Spleen (tissue), 11 donors: ENCODE data around the gene CCDC170. TPM values are rescaled to one million over a fixed set of nuclear protein-coding genes. Genes with fewer than 3 reads are reported as not detected.

Experiments
- DNase-seq: peaks from one replicate; pipeline ENCODE4 v3.0.0-alpha.2; 2020
- H3K27ac ChIP-seq, 8 donors: fragments of 200-600 bp; sonication (generic) in 7 of 8; 1 replicate in 4 of 8; 2 replicates in 4 of 8; pipeline versions ENCODE4 v1.5.0 to v1.8.0; 2016 to 2021; ENCODE audit warnings: inconsistent platforms in 4 of 8, mild to moderate bottlenecking in 4 of 8, moderate library complexity in 1 of 8
- H3K27me3 ChIP-seq, 7 donors: fragments of 200-600 bp; sonication (generic) in 6 of 7; replicated peaks in 1 of 7; 1 replicate in 4 of 7; 2 replicates in 3 of 7; pipeline versions ENCODE4 v1.5.0 to v1.8.0; 2016 to 2021; ENCODE audit warnings: inconsistent platforms in 3 of 7, mild to moderate bottlenecking in 1 of 7
- H3K36me3 ChIP-seq, 6 donors: fragments of 200-600 bp; sonication (generic) in 5 of 6; 1 replicate in 4 of 6; 2 replicates in 2 of 6; pipeline versions ENCODE4 v1.5.0 to v1.8.0; 2016 to 2021; ENCODE audit warnings: inconsistent platforms in 2 of 6
- H3K4me1 ChIP-seq, 6 donors: fragments of 200-600 bp; sonication (generic) in 5 of 6; 1 replicate in 3 of 6; 2 replicates in 3 of 6; pipeline versions ENCODE4 v1.5.0 to v1.8.0; 2016 to 2021; ENCODE audit warnings: inconsistent platforms in 3 of 6
- H3K4me3 ChIP-seq, 8 donors: fragments of 200-600 bp; sonication (generic) in 7 of 8; 1 replicate in 4 of 8; 2 replicates in 4 of 8; pipeline versions ENCODE4 v1.5.0 to v1.8.0; 2016 to 2021; ENCODE audit warnings: inconsistent platforms in 4 of 8, mild to moderate bottlenecking in 4 of 8, moderate library complexity in 2 of 8
- H3K9me3 ChIP-seq, 8 donors: fragments of 200-600 bp; sonication (generic) in 7 of 8; 1 replicate in 4 of 8; 2 replicates in 4 of 8; pipeline versions ENCODE4 v1.5.0 to v1.8.0; 2016 to 2021; ENCODE audit warnings: inconsistent platforms in 4 of 8
- POLR2A ChIP-seq, 3 donors: fragments of 450-650 bp; IDR thresholded peaks; one replicate each; pipeline ENCODE4 v1.5.1; 2017; ENCODE audit warnings: antibody characterized with exemption in 3 of 3, mild to moderate bottlenecking in 1 of 3
- POLR2AphosphoS5 ChIP-seq, 3 donors: sonication (generic); formaldehyde crosslinking; IDR thresholded peaks; one replicate each; pipeline ENCODE4 v1.5.1; 2017; ENCODE audit warnings: antibody characterized with exemption in 3 of 3
- WGBS, 5 donors: extraction: QIAGEN DNeasy Blood & Tissue Kit in 3 of 5; methylation state at CpG; one replicate each; pipeline versions ENCODE4 v1.1.5 to v1.1.7; 2013 to 2018; 5-methylcytosine and 5-hydroxymethylcytosine counted together
- intact Hi-C: fragments of 100-400 bp; cut with DNase I; formaldehyde crosslinking; loops from one replicate; pipeline ENCODE4 v1.15.0; 2023; ENCODE audit warnings: low total_unique reads
- polyA plus RNA-seq, 3 donors: library from polyadenylated mRNA; stranded (reverse); fragments of 200-250 nt; gene quantifications; one replicate each; pipeline ENCODE4 v1.2.1, GENCODE V29; 2013
- total RNA-seq, 7 donors: library from RNA; depleted of rRNA in 3 of 7; stranded (reverse); fragments of >200 nt in 3 of 7; fragmentation: NEBNext Ultra II Directional in 4 of 7; extraction: Animal tissue kit (Norgen Biotek cat#: 25700) in 4 of 7; gene quantifications; one replicate each; pipeline versions ENCODE4 v1.1.0 to v1.2.1, GENCODE V29; 2016 to 2021
- TF ChIP-seq, protein P1 (sequence below), 11 experiments: fragments of 200-600 bp in 7 of 11; fragments of 450-650 bp in 4 of 11; sonication (generic) in 4 of 11; IDR thresholded peaks in 8 of 11; conservative IDR thresholded peaks in 3 of 11; 1 replicate in 7 of 11; 2 replicates in 4 of 11; pipeline versions ENCODE4 v1.4.0 to v1.8.0; 2016 to 2021; ENCODE audit warnings: antibody characterized with exemption in 11 of 11, inconsistent platforms in 4 of 11, mild to moderate bottlenecking in 1 of 11
- donor health status: healthy with polysubstance abuse.
- donor health status: DM: no; HTN: no; CAD: no; lungs with moderate emphysema.
- donor health status: DM: no; HTN: no; CAD: no.
- donor health status: Bipolar disorder and iron deficiency.
- donor health status: healthy.
- donor health status: DM: no; HTN: no; CAD: no.
- donor health status: DM: yes; HTN: yes; CAD: no.

The CCDC170 gene
- total and polyA plus RNA-seq, 10 donors, result 0.49 to 4.3 (median 2.2) TPM

DNA sequence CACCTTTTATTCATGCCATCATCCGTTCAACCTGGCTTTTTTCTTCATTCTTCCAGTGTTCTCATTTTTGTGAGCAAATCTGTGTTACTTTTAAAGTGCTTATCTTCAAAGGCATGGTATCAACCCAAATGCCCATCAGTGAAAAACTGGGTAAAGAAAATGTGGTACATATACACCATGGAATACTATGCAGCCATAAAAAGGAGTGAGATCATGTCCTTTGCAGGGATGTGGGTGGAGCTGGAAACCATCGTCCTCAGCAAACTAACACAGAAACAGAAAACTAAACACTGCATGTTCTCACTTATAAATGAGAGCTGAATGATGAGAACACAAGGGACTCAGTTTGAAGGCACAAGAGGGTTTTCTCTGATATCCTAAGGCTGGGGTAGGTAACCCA is 130.3 kb downstream of the CCDC170 start:
- TF ChIP-seq, protein P1, sequence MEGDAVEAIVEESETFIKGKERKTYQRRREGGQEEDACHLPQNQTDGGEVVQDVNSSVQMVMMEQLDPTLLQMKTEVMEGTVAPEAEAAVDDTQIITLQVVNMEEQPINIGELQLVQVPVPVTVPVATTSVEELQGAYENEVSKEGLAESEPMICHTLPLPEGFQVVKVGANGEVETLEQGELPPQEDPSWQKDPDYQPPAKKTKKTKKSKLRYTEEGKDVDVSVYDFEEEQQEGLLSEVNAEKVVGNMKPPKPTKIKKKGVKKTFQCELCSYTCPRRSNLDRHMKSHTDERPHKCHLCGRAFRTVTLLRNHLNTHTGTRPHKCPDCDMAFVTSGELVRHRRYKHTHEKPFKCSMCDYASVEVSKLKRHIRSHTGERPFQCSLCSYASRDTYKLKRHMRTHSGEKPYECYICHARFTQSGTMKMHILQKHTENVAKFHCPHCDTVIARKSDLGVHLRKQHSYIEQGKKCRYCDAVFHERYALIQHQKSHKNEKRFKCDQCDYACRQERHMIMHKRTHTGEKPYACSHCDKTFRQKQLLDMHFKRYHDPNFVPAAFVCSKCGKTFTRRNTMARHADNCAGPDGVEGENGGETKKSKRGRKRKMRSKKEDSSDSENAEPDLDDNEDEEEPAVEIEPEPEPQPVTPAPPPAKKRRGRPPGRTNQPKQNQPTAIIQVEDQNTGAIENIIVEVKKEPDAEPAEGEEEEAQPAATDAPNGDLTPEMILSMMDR (IDR thresholded peaks at IDR 0.05 in 8 of 11, conservative IDR thresholded peaks at IDR 0.05 in 3 of 11), result no peak
- TF ChIP-seq POLR2AphosphoS5 (IDR thresholded peaks at IDR 0.05) (no peak), POLR2A (IDR thresholded peaks at IDR 0.05) (no peak)
- H3K27me3 ChIP-seq, result no peaks in the 10 kb centered on the region
- no peak overlapping the region for H3K4me3 ChIP-seq
- WGBS, 5 donors, result 79 to 91% (median 82%) methylated on average over 2 of the region's 2 CpGs
- DNase-seq, result no peak
- intact Hi-C loops, result no loop called here
- no peaks in the 10 kb centered on the region for H3K4me1 ChIP-seq
- peaks cover 0 to 3% (median 0%) of the 10 kb centered on the region in 8 donors for H3K9me3 ChIP-seq
- no peaks in the 10 kb centered on the region for H3K36me3 ChIP-seq
- H3K27ac ChIP-seq, result no peak overlapping the region

DNA sequence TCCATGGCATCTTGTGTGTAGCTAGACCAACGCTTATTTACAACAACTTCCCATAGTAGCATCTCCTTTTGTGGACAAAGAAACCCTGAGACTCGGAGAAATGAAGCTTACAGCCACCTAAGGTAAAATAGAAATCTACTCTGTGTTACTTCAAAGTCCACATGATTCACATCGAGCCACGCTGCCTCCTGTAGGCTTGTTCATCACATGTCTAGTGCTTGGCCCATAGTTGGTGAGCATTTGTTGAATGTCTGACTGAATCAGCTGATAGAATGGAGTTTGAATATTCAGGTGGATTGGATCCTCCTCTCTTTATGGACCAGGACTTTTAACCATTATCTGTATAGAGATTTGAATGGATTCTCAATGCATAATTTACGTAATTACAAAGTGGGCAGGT is 130.7 kb downstream of the CCDC170 start:
- no peaks in the 10 kb centered on the region for H3K27me3 ChIP-seq
- peaks cover 0 to 3% (median 0%) of the 10 kb centered on the region in 8 donors for H3K9me3 ChIP-seq
- WGBS, 5 donors, result 83 to 97% (median 90%) methylated on average over 5 of the region's 5 CpGs
- intact Hi-C loops, result no loop called here
- H3K27ac ChIP-seq, result no peak overlapping the region
- DNase-seq, result no peak
- no peaks in the 10 kb centered on the region for H3K4me1 ChIP-seq
- TF ChIP-seq, protein P1 (IDR thresholded peaks at IDR 0.05 in 8 of 11, conservative IDR thresholded peaks at IDR 0.05 in 3 of 11), result no peak
- no peak for TF ChIP-seq POLR2AphosphoS5 (IDR thresholded peaks at IDR 0.05)
- TF ChIP-seq POLR2A (IDR thresholded peaks at IDR 0.05), result no peak
- H3K36me3 ChIP-seq, result no peaks in the 10 kb centered on the region
- no peak overlapping the region for H3K4me3 ChIP-seq

DNA sequence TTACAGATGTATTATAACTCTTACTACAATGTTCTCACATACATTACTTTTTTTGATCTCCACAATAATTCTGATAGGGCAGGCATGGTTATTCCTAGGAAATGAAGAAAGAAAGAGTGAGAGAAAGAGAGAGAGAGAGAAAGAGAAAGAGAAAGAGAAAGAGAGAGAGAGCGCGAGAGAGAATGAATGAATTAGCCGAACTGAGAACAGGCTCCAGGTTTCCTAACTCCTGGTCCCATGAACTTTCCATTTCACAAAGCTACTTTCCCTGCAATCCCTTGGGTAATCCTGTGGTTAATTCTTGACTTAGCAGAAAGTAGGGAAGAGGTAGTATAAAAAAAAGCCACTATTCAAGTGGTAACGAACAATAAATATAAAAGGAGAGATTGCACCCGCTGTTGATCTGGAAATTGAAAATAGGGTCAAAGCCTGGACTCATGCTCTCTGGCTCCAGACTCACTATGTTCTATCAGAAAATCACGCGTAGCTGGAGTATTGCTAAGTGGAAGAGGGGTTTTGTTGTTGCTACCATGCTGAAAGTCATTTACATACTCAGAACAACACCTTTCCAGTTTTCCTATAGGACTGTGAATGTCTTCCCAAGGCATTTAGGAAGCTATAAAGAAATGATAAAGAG is 131.2 kb downstream of the CCDC170 start:
- no peak for DNase-seq
- intact Hi-C loops, result no loop called here
- Histone ChIP-seq H3K4me1 (no peaks in the 10 kb centered on the region), H3K36me3 (no peaks in the 10 kb centered on the region), H3K27me3 (no peaks in the 10 kb centered on the region), H3K4me3 (no peak overlapping the region), H3K27ac (no peak overlapping the region), H3K9me3 (peaks cover 0 to 3% (median 0%) of the 10 kb centered on the region in 8 donors)
- no peak for TF ChIP-seq POLR2A (IDR thresholded peaks at IDR 0.05)
- TF ChIP-seq, protein P1 (IDR thresholded peaks at IDR 0.05 in 8 of 11, conservative IDR thresholded peaks at IDR 0.05 in 3 of 11), result no peak
- TF ChIP-seq POLR2AphosphoS5 (IDR thresholded peaks at IDR 0.05), result no peak
- WGBS, 5 donors, result 90 to 96% (median 93%) methylated on average over 7 of the region's 7 CpGs

DNA sequence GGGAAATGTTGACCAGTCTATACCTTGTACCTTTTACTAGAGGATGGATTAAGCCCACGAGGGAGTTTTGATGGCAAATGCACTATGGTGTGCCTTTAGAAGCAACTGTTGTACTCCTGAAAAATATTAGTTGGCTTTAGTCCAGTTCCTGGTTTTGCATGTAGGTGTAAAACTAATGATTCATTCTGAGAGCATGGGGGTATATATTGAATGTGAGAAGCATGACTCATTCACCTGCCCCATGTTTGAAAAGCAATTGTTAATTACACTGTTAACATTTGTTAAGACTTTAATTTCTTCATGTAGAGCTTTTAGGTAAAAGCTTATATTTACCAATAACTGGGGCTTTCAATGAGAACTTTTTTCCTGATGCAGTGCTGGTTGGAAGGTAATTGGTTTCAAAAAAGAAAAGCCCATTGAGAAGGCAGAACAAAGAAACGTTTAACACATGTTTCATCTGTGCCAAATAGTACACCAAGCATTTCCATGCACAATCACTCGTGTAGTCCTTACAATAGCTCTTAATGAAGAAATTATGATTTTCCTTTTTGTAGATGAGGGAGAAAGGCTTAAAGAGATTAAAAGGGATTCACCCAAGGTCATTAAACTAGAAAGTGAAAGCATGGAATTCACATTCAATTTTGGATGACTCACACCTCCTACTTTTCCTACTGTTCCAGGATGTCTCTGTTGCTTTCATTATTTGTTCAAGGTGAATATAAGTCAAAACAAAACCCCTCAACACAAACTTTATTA is 134.1 kb downstream of the CCDC170 start:
- peaks cover 0 to 3% (median 0%) of the 10 kb centered on the region in 8 donors for H3K9me3 ChIP-seq
- 47 to 81% (median 59%) methylated on average over 3 of the region's 3 CpGs for WGBS, 5 donors
- H3K27ac ChIP-seq, result peak overlapping the region in 3 of 8 donors; percentile 35 to 58 (median 42)
- no peak for DNase-seq
- H3K4me1 ChIP-seq, result no peaks in the 10 kb centered on the region
- TF ChIP-seq POLR2AphosphoS5 (IDR thresholded peaks at IDR 0.05) (no peak), POLR2A (IDR thresholded peaks at IDR 0.05) (no peak)
- H3K4me3 ChIP-seq, result no peak overlapping the region
- intact Hi-C loops, result no loop called here
- H3K27me3 ChIP-seq, result no peaks in the 10 kb centered on the region
- no peaks in the 10 kb centered on the region for H3K36me3 ChIP-seq
